GM06990 (cell line): ENCODE measurements around the gene LPO.

Experiments used
- DNase-seq: peaks from one replicate; pipeline ENCODE4 v3.0.0-alpha.2; 2011; ENCODE audit not compliant: insufficient read length; ENCODE audit errors: extremely low read depth
- H3K27me3 ChIP-seq: replicated peaks from 2 replicates; pipeline ENCODE4 v1.6.0; 2011; ENCODE audit warnings: low read length; ENCODE audit not compliant: control insufficient read depth, insufficient read depth
- H3K36me3 ChIP-seq: 2 replicates; pipeline ENCODE4 v1.5.1; 2011; ENCODE audit warnings: low read length; ENCODE audit not compliant: control insufficient read depth, insufficient read depth
- H3K4me3 ChIP-seq: replicated peaks from 2 replicates; pipeline ENCODE4 v1.5.1; 2011; ENCODE audit warnings: low read depth, mild to moderate bottlenecking, control low read depth, low read length
- CTCF ChIP-seq: IDR thresholded peaks from 2 replicates; pipeline ENCODE4 v1.5.1; 2011; ENCODE audit warnings: low read length, control low read depth, mild to moderate bottlenecking, inconsistent platforms; ENCODE audit not compliant: insufficient read depth, poor library complexity, severe bottlenecking

Gene LPO

GRCh38 chr17:58306131-58306951 is 68.0 kb downstream of the LPO start:
- Histone ChIP-seq H3K36me3 (no peaks in the 10 kb centered on the region), H3K27me3 (no peaks in the 10 kb centered on the region), H3K4me3 (no peak overlapping the region)
- DNase-seq, result no peak
- TF ChIP-seq CTCF, result no peak

GRCh38 chr17:58307468-58308172 is 69.2 kb downstream of the LPO start:
- H3K4me3 ChIP-seq, result no peak overlapping the region
- H3K27me3 ChIP-seq, result no peaks in the 10 kb centered on the region
- H3K36me3 ChIP-seq, result no peaks in the 10 kb centered on the region
- no peak for DNase-seq
- TF ChIP-seq CTCF, result no peak

- peak; percentile 31 for TF ChIP-seq CTCF
- Histone ChIP-seq H3K36me3 (no peaks in the 10 kb centered on the region), H3K4me3 (no peak overlapping the region)
Measured at GRCh38 chr17:58308173-58308984, 70.0 kb downstream of the LPO start.

GRCh38 chr17:58308985-58309917 is 70.9 kb downstream of the LPO start:
- no peak for DNase-seq
- no peak for TF ChIP-seq CTCF
- Histone ChIP-seq H3K27me3 (no peaks in the 10 kb centered on the region), H3K4me3 (no peak overlapping the region), H3K36me3 (no peaks in the 10 kb centered on the region; the same call in 1 of the 2 replicates)

More at GRCh38 chr17:58308173-58308984, 70.0 kb downstream of the LPO start:
- H3K27me3 ChIP-seq, result no peaks in the 10 kb centered on the region
- DNase-seq, result no peak

GRCh38 chr17:58309918-58310259 is 71.5 kb downstream of the LPO start:
- no peaks in the 10 kb centered on the region for H3K27me3 ChIP-seq
- H3K4me3 ChIP-seq, result no peak overlapping the region
- no peak for DNase-seq
- no peaks in the 10 kb centered on the region; the same call in 1 of the 2 replicates for H3K36me3 ChIP-seq
- TF ChIP-seq CTCF, result no peak
